SKM-1 treated with dmso at 0.1 percent for 144 hours (cell line): Measurements from ENCODE around the gene OVAAL.
A peak's percentile ranks its signal among the peaks of the same experiment; 100 is the strongest.

Experiments
- DNase-seq: peaks from one replicate; lab custom pipeline; 2025; ENCODE audit not compliant: unreplicated experiment; lab: John Stamatoyannopoulos, UW

OVAAL gene

DNA sequence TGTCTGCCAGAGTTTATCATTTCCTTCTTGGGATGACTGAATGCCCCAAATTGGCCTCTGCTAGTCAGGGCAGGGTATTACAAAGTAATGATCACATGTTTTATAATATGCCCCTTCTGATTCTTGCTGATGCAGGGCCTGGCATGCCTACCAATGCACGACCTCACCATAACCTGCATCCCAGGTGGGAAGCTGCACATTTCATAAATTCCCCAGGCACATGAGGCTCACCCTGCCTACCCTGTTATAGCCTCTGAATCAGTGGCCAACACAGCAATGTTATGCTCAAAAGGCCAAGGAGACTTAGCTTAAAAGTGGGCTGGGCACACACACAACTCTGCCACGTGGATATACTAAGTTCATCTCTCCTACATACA, 45.1 kb downstream of the OVAAL start:
- DNase-seq, result no peak

DNA sequence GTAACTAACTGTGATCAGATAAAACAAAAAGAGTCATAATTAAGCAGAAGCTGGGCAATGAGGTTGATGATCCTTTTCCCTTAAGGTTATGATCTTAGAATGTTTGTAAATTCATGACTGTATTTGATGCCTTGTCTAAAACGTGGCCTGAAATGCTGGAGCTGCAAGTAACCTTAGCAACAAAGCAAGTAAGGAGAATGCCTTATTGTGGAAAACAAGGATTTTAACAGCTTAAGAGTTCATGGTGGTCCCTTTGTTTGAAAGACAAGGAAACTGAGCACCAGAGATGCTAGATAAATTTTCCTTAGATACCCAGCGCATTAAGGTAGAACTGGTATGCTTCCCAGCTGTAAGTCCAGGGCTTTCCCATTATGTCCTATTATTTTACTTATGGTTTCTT, 47.4 kb downstream of the OVAAL start:
- no peak for DNase-seq

GRCh38 chr1:180609643-180610555, 51.1 kb downstream of the OVAAL start:
- no peak for DNase-seq

DNA sequence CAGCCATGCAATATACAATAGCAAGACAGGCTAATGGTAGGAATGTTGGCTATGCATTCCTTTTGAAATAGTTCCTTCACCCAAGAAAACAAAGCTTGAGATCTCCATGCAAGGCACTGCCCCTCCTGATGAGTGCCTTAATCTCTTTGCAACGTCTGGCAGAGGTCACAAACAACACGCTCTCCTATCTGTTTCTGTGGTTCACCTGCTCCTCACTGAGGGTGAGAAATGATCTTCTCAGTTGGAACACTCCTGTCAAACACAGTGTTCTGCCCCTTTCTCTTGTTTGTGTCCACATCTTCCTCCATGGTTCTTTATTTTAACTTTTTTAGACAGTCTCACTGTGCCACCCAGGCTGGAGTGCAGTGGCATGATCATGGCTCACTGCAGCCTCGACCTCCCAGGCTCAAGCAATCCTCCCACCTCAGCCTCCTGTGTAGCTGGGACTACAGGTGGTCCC, 51.8 kb downstream of the OVAAL start:
- DNase-seq, result no peak

- peak; percentile 80 for DNase-seq
Measured at GRCh38 chr1:180611016-180611930, 52.5 kb downstream of the OVAAL start.

GRCh38 chr1:180612632-180613031, 53.9 kb downstream of the OVAAL start:
- no peak for DNase-seq

GRCh38 chr1:180614730-180615129, 56.0 kb downstream of the OVAAL start:
- no peak for DNase-seq

- DNase-seq, result no peak
Measured at GRCh38 chr1:180615493-180616290, 56.9 kb downstream of the OVAAL start.
